Dedifferentiated amniotic fluid mesenchymal stem cell (primary cell): ENCODE results near the gene IL1F10.

Experiments used
- DNase-seq: peaks from one replicate; pipeline ENCODE4 v3.0.0-alpha.2; 2016; ENCODE audit errors: extremely low spot score

IL1F10 gene

GRCh38 chr2:113058998-113059960 lies 8.5 kb upstream of the IL1F10 start, which contains the start of gene IL36RN:
TSS of gene IL36RN (plus strand) at chr2:113059198. CDS start at chr2:113059439, 241 bp downstream.
- DNase-seq: no peak

DNA sequence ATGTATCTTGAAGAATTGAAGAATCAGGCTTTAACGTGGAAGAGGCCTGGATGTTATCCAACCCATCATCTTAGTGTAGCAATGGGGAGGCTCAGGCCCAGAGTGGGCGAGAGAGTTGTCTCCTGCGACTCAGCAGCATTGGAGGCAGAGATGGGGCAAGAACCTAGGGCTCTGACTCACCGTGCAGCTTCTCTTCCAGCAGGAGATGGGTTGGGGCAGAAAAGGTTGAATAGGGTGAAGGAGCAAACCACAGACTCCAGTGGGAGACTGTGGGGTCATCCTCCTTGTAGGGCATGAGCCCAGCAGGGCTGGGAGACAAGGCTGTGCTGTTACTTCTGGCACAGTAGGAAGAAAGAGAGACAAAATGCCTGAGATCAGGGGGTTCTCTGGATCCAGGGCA lies 7.4 kb upstream of the IL1F10 start:
- DNase-seq: no peak

GRCh38 chr2:113060796-113061195 lies 7.0 kb upstream of the IL1F10 start:
- no peak for DNase-seq

- no peak for DNase-seq
Measured at GRCh38 chr2:113061241-113061640, 6.5 kb upstream of the IL1F10 start.

GRCh38 chr2:113061896-113062770 lies 5.6 kb upstream of the IL1F10 start:
- no peak for DNase-seq

DNA sequence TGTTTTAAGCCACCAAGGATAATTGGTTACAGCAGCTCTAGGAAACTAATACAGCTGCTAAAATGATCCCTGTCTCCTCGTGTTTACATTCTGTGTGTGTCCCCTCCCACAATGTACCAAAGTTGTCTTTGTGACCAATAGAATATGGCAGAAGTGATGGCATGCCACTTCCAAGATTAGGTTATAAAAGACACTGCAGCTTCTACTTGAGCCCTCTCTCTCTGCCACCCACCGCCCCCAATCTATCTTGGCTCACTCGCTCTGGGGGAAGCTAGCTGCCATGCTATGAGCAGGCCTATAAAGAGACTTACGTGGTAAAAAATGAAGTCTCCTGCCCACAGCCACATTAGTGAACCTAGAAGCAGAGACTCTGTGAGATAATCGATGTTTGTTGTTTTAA lies 3.5 kb upstream of the IL1F10 start:
- no peak for DNase-seq

- no peak for DNase-seq
Measured at GRCh38 chr2:113064898-113065297, 2.9 kb upstream of the IL1F10 start.

DNA sequence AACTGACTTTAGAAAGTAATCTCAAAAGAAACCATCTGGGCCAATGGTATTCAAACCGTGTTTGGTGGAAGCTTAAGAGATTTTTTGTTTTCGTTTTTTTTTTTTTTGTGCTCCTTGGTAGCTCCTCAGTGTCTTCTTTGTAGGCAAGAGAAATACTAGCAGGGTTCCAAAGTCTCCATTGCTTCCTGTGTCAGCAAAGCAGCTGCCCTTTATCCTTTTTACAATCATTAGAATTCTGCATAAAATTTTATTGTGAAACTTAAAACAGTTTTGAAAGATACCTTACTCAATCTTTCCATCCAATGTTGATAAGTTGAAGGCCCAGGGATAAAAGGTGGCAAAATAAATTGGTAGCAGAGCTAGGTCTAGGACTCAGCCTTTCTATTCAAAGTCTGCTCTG lies 479 bp downstream of the IL1F10 start:
- no peak for DNase-seq

DNA sequence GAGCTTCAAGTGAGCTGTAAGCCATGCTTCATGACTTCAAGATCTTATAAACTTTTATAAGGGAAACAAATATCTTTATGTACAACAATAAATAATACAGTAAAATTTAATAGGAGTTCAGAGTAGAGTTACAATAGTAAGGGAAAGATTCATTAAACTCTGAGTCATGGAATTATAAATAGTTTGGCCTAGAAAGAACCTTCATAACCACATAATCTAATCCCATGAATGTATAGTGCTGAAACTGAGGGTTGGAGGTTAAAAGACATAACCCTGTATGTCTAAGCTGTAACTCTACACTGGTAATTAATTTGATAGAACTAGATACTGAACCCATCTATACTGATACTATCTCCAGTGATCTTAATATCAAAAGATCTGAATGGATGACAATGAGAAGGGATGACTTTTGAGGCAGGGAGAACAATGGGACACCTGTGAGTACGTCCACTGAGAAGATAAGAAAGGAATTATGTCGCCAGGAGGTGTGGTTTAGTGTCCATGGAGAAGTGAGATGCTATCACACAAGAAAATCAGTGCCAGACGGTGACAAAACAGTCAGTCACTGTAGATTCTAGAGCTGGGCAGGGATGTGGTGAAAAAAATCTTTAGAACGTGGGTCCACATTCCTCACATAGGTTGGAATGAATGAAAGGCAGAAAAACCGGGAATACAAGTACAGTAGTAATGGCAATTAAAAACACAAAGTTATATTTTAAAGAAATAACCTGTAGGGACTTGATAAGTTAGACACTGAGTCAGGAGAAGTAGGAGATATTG lies 1.1 kb downstream of the IL1F10 start:
- no peak for DNase-seq

DNA sequence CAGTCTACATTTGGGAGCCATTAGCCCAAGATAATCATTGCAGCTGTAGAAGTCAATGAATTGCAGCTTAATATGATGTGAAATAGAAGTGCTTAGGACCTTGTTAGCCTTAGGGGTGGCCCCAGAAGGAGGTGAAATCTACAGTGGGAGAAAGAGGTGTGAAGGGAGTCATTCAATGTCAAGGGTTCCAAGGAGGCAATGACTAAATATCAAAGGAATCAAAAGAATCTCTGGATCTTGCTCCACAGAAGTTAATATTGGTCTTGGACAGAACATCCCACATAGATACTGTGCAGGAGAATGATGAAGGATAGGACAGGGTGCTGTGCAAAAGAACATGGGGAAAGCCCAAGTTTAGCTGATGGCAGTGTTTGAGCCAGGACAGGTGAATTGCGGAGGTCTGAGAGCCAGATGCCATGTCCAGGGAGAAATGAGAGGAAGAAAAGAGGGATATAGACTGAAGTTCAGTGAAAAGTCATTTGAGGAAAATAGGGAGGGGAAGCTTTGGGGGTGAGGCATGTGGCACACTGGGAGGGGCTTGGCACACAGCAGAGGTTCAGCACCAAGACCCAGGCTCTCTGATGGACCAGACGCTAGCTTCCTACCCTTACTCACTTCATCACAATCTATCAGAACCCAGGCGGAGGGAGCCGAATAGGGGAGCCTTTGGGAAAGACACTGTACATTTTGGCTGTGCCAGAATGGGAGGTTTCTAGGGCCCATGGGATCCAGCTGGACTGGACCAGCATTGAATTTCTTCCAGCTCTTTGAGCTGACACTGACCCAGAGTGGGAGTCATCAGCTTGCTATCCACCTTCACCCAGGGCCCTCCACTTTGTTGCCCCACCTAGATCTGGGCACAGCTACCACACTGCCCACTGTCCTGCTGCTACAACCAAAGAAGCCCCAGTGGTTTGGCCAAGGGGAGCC lies 2.2 kb downstream of the IL1F10 start:
- no peak for DNase-seq

DNA sequence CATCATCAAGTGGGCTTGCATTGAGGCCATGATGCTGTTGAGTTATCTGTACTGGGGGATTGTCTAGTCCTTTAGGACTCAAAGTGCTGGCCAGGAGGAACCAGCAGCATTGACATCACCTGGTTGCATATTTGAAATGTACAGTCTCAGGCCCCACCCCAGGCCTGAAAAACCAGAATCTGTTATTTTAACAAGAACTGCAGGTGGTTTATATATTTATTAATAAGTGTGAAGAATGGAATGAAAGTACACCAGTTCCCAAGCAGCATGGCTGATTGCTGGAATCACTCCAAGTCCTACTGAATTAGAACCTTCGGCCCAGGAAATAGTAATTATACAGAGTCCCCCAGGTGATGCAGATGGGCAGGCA lies 2.8 kb downstream of the IL1F10 start:
- no peak for DNase-seq

DNA sequence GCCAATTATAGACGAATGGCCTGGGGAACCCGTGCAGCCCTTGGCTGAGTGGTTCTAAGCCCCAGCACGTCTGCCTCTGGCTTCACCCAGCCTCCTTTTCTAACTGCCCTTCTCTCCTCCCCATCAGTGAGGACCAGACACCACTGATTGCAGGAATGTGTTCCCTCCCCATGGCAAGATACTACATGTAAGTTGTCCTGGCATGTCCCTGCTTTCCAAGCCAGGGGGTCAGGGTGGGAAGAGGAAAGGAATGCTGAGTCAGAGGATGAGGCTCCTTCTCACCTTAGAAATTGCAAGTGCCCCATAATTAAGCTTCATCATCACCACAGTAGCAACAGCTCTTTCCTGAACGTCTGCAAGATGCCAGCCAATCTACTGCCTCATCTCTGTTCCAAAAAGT lies 4.8 kb downstream of the IL1F10 start:
- DNase-seq: no peak

DNA sequence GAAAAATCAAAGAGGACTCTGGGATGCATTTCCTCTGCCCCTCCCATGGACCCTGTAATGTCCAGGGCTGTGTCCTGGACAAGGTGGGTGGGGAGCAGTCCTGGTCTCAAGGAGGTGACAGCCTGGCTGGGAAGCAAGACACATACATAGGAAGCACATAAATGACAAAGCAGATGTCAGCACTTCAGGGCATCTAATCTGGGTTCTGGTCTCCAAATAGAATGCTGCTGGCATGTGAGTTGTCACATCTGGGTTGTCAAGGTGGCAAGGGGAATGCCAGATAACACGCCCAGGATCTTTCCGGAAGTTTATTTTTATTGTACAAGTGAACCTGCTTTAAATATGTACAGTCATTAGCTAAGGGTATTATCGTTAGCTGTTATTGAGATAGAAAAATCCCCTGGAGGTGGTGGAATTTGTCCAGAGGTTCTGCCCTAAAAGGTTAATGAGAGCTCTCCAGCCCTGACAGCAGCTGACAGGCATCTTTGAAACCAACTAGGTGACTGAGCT lies 5.6 kb downstream of the IL1F10 start:
- DNase-seq: no peak

DNA sequence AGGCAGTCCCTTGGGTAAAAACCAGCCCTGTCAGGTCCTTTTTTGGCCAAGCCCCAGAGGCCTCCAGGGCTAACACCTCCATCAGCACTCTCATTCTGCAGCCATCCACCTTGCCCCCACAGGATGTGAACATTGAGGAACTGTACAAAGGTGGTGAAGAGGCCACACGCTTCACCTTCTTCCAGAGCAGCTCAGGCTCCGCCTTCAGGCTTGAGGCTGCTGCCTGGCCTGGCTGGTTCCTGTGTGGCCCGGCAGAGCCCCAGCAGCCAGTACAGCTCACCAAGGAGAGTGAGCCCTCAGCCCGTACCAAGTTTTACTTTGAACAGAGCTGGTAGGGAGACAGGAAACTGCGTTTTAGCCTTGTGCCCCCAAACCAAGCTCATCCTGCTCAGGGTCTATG lies 7.3 kb downstream of the IL1F10 start:
- no peak for DNase-seq

DNA sequence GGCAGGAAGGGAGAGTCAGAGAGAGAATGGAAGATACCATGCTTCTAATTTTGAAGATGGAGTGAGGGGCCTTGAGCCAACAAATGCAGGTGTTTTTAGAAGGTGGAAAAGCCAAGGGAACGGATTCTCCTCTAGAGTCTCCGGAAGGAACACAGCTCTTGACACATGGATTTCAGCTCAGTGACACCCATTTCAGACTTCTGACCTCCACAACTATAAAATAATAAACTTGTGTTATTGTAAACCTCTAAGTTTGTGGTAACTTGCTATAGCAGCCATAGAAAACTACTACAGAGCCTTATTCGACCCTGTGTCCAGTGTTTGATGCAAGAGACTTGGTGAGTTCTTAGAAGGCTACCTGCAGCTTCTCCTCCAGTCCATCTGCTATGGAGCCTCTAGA lies 7.8 kb downstream of the IL1F10 start:
- DNase-seq: no peak

DNA sequence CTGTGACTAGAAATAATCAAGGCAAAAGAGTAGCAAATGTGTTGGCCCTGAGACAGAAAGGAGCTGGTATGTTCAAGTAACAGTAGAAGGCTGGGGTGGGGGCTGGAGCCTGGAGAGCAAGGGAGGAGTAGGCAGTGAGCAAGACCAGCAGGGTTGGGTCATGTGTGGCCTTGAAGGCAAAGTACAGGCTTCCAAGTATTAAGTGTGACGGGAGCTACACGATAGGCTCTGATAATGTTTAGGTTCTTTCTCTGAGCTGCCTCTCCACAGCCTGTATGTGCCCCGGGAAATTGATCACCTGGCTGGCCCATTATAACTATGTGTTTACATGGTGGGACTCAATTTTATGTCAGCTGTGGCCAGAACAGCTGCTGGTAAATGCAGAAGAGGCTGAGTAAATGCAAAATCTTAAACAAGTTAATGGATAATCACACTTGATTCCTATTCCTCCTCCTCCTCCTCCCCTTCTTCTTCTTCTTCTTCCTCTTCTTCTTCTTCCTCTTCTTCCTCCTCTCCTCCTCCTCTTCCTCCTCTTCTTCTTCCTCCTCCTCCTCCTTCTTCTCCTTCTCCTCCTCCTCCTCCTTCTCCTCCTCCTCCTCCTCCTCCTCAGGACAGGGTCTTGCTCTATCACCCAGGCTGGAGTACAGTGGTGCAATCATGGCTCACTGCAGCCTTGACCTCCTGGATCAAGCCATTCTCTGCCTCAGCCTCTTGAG lies 9.3 kb downstream of the IL1F10 start:
- no peak for DNase-seq

DNA sequence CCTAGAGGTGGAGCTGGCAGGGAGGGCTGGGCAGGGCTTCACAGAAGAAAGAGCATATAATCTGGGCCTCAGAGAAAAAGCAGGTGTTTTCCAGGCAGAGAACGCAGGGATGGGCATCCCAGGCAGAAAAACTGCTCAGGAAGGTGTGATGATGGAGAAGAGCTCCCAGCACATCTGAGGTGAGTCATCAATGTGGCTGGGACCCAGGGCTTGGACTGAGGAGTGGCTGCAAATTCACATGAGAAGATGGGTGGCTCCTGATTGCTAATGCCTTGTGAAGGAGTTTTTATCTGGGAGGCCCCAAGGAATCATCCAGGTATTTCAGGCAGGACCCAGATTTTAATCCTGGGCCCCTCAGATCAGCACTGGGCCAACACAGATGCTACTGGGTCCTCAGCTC lies 10.2 kb downstream of the IL1F10 start:
- no peak for DNase-seq

GRCh38 chr2:113078350-113078839 lies 10.6 kb downstream of the IL1F10 start:
- no peak for DNase-seq

DNA sequence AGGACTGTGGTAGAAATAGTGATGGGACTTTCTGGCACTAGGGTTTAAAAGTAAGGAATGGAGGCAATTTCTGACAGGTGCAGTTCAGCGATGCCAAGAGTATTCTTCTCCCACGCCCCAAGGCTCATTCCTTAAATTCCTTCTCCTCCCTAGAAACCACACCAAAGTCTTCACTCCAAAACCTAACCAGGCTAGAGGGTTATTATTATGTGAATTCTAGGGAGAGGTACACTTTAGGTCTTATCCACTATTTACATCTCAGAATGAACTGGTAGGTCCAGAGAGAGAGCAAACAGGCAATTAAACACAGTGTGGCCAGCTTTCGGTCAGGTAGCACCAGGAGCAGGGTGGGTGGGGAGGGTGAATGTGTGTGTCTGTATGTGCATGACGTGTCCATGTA lies 11.4 kb downstream of the IL1F10 start:
- DNase-seq: no peak

GRCh38 chr2:113080134-113080533 lies 12.4 kb downstream of the IL1F10 start:
- DNase-seq: peak; percentile 31
